ENCODE measurements around the gene CCDC188.

Gene CCDC188

DNA sequence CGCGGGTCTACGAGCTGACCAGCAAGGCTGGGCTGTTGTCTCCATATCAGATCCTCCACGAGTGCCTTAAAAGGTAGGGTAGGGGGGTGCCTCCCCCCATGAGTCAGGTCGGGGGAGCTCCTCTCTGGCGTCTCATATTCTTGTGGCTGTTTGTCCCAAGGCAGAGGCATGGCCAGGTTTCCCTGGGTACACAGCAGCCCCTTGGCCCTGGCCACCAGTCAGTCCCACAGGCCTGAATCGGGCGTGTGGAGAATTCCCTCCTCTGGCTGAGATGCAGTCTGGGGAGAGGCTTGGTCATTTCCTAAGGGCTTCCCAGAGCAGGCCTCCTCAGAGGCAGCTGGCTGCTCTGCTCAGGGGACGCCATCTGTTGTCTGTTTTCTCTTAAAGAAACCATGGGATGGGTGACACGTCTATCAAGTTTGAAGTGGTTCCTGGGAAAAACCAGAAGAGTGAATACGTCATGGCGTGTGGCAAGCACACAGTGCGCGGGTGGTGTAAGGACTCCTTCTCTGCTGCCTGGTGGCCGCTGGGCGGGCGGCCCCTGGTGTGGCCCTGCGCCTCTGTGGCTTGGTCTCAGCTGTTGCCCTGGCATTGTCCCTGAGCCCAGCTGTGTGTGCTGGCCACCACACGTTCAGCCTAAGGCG lies 44.5 kb downstream of the CCDC188 start:
- DNase-seq (ENCODE audit: low read depth), result no peak

GRCh38 chr22:20105456-20106204 lies 45.2 kb downstream of the CCDC188 start:
- DNase-seq (ENCODE audit: low read depth), result no peak

DNA sequence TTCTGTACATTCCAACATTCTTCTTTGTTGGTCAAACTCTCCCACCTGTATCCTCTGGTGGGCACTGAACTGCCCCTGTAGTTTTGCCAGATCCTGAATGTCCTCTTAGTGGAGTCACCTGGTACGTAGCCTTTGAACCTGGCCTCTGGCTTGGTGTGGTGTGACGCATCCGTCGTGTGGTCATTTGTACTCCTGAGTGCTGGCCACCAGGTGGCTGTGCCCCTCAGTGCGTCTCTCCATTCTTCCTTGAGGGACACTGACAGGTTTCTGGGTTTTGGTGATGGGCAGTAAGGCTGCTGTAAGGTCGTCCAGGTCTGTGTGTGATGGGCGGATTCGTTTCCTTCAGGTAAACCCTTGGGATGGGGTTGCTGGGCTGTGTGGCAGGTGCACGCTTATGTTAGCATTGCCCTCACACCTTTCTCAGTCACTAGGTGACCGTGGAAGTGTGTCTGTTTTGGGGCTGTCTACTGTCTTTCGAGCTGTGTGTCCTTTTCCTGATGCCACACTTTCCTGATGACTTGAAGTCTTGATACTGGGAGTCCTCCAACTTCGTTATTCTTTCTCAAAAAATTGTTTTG lies 48.6 kb downstream of the CCDC188 start:
- no peak for DNase-seq (ENCODE audit: low read depth)

DNA sequence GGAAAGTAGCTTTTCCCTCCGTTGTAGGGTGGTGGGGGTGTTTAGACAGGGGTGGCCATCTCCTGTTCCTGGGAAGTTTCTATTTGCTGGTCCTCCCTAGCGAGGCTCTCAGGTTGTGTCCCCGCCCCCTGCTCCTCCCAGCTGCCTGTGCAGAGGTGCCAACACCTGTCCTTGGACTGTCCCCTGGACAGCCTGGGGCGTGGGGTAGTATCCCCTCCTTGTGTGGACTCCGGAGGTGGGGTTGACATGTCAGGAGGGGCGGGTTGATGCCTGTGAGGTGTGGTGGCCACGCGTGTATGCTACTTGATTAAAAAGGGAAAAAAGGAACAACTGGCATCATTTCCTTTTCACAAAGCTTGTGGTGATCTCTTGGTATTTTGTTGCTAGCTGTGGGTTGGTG lies 49.2 kb downstream of the CCDC188 start:
- DNase-seq (ENCODE audit: low read depth), result no peak

- no peak for DNase-seq (ENCODE audit: low read depth)
Observed at GRCh38 chr22:20099099-20099711, 51.6 kb downstream of the CCDC188 start.

All from activated T-cell treated with anti-CD3 and anti-CD28 coated beads for 24 hours (primary cell).